ENCODE results near the gene HEY2. TPM values are rescaled to one million over a fixed set of nuclear protein-coding genes. Genes with fewer than 3 reads are reported as not detected.
"Not testable (repeated sequence)": the region's sequence is repeated elsewhere in the genome, so short reads cannot be mapped to it uniquely, and the experiment has no call there.

Gene HEY2
- total RNA-seq, 2 experiments from 2014 or later, result not detected

DNA sequence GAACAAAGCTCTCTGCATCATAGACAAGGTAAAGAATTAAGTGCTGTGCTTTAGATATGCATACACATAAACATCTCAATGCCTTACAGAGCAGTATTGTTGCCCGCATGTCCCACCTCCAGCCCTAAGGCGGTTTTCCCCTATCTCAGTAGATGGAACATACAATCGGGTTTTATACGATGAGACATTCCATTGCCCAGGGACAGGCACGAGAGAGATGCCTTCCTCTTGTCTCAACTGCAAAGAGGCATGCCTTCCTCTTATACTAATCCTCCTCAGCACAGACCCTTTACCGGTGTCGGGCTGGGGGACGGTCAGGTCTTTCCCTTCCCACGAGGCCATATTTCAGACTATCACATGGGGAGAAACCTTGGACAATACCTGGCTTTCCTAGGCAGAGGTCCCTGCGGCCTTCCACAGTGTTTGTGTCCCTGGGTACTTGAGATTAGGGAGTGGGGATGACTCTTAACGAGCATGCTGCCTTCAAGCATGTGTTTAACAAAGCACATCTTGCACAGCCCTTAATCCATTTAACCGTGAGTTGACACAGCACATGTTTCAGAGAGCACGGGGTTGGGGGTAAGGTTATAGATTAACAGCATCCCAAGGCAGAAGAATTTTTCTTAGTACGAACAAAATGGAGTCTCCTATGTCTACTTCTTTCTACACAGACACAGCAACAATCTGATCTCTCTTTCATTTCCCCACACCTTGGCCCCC, 26.8 kb downstream of the HEY2 start:
- POLR2A ChIA-PET, DNase-seq: not testable (repeated sequence)

DNA sequence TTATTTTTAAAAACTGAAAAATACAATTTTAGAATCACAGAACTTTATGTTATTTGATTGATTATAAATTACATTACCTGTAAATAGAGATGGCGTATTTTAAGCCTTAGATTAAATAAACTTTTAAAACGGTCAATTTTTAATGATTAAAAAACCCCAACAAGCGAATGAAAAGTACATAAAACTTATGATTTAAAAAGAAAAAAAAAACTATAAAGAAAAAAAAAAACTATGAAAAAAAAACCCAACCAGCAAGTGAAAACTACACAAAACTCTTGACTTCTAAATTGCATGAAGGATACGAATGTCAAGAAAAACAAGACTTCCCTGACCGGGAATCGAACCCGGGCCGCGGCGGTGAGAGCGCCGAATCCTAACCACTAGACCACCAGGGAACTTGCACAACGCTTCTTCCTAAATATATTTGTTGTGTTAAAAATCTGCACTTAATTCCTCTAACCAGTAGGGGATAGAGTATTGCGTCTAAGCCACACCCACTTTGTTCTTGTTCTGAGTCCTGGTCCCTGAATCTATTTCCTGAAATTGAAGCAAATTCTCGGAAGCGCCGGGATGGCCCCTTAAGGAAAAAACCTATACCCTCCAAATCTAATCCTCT, 30.6 kb downstream of the HEY2 start:
- ChIA-PET POLR2A (interaction anchor here (1.2 to 2.5 kb wide), 5 partner anchors 10 to 185 kb away, joined by 3 to 62 read pairs (median 13); partner anchors contain the start of genes HINT3 and NCOA7), CTCF (interaction anchor here (1.3 to 4.9 kb wide), 6 partner anchors 10 to 206 kb away, joined by 4 to 80 read pairs (median 16); partner anchors contain the start of genes HINT3, NCOA7 and TRMT11)
- no peak overlapping the region for H3K4me3 Mint-ChIP-seq
- H3K27me3 Mint-ChIP-seq, result no peaks in the 10 kb centered on the region
- intact Hi-C loops (cut with DNase I, micrococcal nuclease), result loop anchor here (1.0 to 5.0 kb wide), 7 partner anchors 31 to 1792 kb away; partner anchors contain the start of genes ECHDC1 (in 1 of the 2), HEY2 (in 1 of the 2), HINT3 (in 1 of the 2) and TRMT11 (in 1 of the 2)
- H3K27ac Mint-ChIP-seq, result no peak overlapping the region
- H3K4me1 Mint-ChIP-seq, result peaks cover 20% of the 10 kb centered on the region
- no peaks in the 10 kb centered on the region for H3K9me3 Mint-ChIP-seq (ENCODE audit: low read depth)
- DNase-seq, result peak; percentile 89
- ATAC-seq, result peak; percentile 77
- H3K36me3 Mint-ChIP-seq (ENCODE audit: low read depth), result peaks cover 10% of the 10 kb centered on the region

More for the DNA sequence above, 26.8 kb downstream of the HEY2 start:
- H3K27ac Mint-ChIP-seq; ATAC-seq; H3K27me3 Mint-ChIP-seq; H3K9me3 Mint-ChIP-seq (ENCODE audit: low read depth); H3K36me3 Mint-ChIP-seq (ENCODE audit: low read depth); H3K4me3 Mint-ChIP-seq; intact Hi-C loops (cut with DNase I, micrococcal nuclease): not testable (repeated sequence)
- CTCF ChIA-PET, result interaction anchor here (0.6 kb wide), 1 partner anchor 24 kb away, joined by 3 read pairs; no protein-coding TSS in a partner anchor
- peaks cover 13% of the 10 kb centered on the region for H3K4me1 Mint-ChIP-seq

DNA sequence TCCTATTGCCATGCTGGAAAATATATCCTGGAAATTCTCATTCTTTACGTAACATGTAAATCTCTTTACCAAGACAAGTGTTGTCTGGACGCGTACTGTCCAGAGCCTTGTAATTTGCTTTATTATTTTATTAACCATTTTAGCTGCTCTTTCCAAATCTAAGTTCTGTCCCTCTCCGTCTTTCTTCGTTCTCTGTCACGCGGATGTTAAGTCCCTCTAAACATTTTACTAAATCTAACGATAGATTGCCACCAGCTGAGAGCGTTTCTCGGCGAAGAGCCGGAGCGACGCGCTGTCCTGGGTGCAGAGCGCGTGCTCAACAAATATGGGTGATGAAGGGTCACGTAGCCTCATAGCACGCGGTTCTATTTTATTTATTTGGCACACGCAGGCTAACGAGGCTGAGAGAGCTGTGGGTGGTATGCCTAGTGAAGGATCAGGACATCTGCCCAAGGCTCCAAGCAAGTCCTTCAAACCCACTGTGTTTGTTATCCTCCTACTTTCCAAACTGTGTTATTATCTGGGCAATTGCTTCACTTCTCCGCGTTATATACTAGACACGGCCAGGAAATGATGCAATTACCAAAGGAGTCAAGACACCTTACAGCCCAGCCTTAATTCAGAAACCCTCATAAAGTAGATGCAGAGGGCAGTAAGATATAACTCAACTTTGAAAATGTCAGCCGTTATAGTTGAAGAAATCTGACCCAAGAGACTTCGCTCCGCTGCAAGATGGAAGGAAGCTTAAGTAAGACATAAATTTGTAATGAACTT, 31.3 kb downstream of the HEY2 start:
- peak; percentile 79 for ATAC-seq
- POLR2A ChIA-PET, result interaction anchor here (1.0 to 2.5 kb wide), 6 partner anchors 10 to 184 kb away, joined by 3 to 62 read pairs (median 9); partner anchors contain the start of genes HINT3 and NCOA7
- peaks cover 11% of the 10 kb centered on the region for H3K36me3 Mint-ChIP-seq (ENCODE audit: low read depth)

DNA sequence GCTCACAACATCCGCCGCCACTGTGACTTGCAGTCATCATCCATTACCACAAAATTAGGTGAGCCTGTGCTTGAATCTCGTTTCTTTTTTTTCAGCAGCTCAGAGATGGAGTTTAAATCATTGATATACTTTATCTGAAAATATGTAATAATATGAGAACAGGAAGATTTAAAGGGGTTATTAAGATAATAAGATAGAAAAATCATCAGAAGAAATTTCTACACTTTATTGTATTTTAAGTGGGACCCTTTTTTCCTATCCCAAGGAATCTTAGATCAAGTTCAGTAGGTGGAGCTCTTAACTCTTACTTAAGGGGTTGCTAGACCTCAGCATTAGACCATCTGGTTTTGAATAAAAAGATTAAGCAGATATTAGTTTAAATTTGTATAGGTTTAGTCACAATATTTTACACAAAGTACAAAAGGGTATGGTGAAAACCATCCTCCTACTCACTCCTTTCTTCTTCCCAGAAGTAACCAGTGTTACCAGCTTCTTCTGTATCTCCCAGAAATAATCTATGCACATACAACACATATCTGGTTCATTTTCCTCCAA, 32.0 kb downstream of the HEY2 start:
- CTCF ChIA-PET, result interaction anchor here (0.9 to 4.9 kb wide), 16 partner anchors 9 to 481 kb away, joined by 3 to 80 read pairs (median 4); partner anchors contain the start of genes HINT3, NCOA7 and TRMT11
- POLR2A ChIA-PET, result interaction anchor here (1.0 to 2.5 kb wide), 6 partner anchors 9 to 183 kb away, joined by 3 to 62 read pairs (median 9); partner anchors contain the start of genes HINT3 and NCOA7
- intact Hi-C loops (cut with DNase I, micrococcal nuclease), result loop anchor here (1.0 to 5.0 kb wide), 5 partner anchors 8 to 1791 kb away; partner anchors contain the start of genes HINT3 (in 1 of the 2) and NCOA7 (in 1 of the 2)
- H3K4me1 Mint-ChIP-seq, result peaks cover 20% of the 10 kb centered on the region
- DNase-seq, result peak; percentile 74
- peaks cover 17% of the 10 kb centered on the region for H3K36me3 Mint-ChIP-seq (ENCODE audit: low read depth)
- H3K27ac Mint-ChIP-seq, result no peak overlapping the region
- H3K9me3 Mint-ChIP-seq (ENCODE audit: low read depth), result no peaks in the 10 kb centered on the region
- H3K27me3 Mint-ChIP-seq, result no peaks in the 10 kb centered on the region
- no peak overlapping the region for H3K4me3 Mint-ChIP-seq
- peak; percentile 57 for ATAC-seq

More for the DNA sequence above, 31.3 kb downstream of the HEY2 start:
- H3K9me3 Mint-ChIP-seq (ENCODE audit: low read depth), result no peaks in the 10 kb centered on the region
- no peak overlapping the region for H3K4me3 Mint-ChIP-seq
- CTCF ChIA-PET, result interaction anchor here (0.9 to 4.9 kb wide), 16 partner anchors 10 to 480 kb away, joined by 3 to 80 read pairs (median 4); partner anchors contain the start of genes HINT3, NCOA7 and TRMT11
- H3K27ac Mint-ChIP-seq, result no peak overlapping the region
- DNase-seq, result peak; percentile 74
- intact Hi-C loops (cut with DNase I, micrococcal nuclease), result loop anchor here (1.0 to 5.0 kb wide), 9 partner anchors 9 to 1792 kb away; partner anchors contain the start of genes HINT3 (in 2 of the 2), ECHDC1 (in 1 of the 2), HEY2 (in 1 of the 2) and NCOA7 (in 1 of the 2)
- peaks cover 20% of the 10 kb centered on the region for H3K4me1 Mint-ChIP-seq
- no peaks in the 10 kb centered on the region for H3K27me3 Mint-ChIP-seq

DNA sequence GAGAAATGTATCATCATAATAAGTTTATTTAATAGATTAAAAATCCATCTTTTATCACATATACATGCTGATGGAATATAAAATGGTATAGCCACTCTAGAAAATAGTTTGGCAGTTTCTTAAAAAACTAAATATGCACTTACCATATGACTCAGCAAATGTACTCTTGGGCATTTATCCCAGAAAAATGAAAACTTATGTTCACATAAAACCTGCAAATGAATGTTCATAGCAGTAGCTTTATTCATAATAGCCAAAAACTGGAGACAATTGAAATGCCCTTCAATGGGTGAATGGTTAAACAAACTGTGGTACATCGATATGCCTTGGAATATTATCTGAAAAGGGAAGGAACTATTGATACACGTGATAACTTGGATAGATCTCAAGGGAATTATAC, 34.9 kb downstream of the HEY2 start:
- DNase-seq (no peak), ATAC-seq (no peak)
- Mint-ChIP-seq H3K36me3 (ENCODE audit: low read depth) (peaks cover 28% of the 10 kb centered on the region), H3K27me3 (no peaks in the 10 kb centered on the region), H3K4me3 (no peak overlapping the region), H3K9me3 (ENCODE audit: low read depth) (no peaks in the 10 kb centered on the region), H3K27ac (no peak overlapping the region), H3K4me1 (peaks cover 21% of the 10 kb centered on the region)
- ChIA-PET CTCF (interaction anchor here (1.0 to 1.5 kb wide), 2 partner anchors 172 to 190 kb away, joined by 3 to 4 read pairs; partner anchors contain the start of gene HINT3), POLR2A (no interaction called here)
- intact Hi-C loops (cut with DNase I, micrococcal nuclease), result loop anchor here in 1 of 2 experiments (5.0 kb wide), 1 partner anchor 1788 kb away; no protein-coding TSS in a partner anchor

DNA sequence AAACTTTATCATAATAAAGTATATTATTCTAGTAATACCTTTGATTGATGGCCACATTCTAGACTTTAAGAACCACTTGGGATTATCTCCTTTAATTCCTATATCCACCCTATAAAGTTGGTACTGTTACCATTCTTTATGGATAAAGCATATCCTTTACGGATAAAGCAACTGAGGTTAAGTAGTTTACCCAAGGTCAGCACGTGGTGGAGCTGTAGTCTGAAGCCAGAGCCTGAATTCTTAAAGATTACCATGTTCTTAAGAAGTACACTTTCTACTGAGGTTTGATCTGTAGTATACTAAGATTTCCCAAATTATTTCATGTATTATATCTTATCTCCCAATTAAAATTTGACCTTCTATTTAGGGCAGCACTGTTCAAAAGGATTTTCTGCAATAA, 38.4 kb downstream of the HEY2 start:
- DNase-seq (no peak), ATAC-seq (no peak)
- H3K27ac Mint-ChIP-seq, result no peak overlapping the region
- POLR2A ChIA-PET, result no interaction called here
- H3K36me3 Mint-ChIP-seq (ENCODE audit: low read depth), result peaks cover 27% of the 10 kb centered on the region
- no peaks in the 10 kb centered on the region for H3K27me3 Mint-ChIP-seq
- no peaks in the 10 kb centered on the region for H3K9me3 Mint-ChIP-seq (ENCODE audit: low read depth)
- peaks cover 37% of the 10 kb centered on the region for H3K4me1 Mint-ChIP-seq
- CTCF ChIA-PET, result interaction anchor here (0.7 to 1.1 kb wide), 2 partner anchors 38 to 389 kb away, joined by 3 to 4 read pairs; partner anchors contain the start of gene HEY2
- intact Hi-C loops (cut with DNase I, micrococcal nuclease), result no loop called here
- H3K4me3 Mint-ChIP-seq, result no peak overlapping the region

DNA sequence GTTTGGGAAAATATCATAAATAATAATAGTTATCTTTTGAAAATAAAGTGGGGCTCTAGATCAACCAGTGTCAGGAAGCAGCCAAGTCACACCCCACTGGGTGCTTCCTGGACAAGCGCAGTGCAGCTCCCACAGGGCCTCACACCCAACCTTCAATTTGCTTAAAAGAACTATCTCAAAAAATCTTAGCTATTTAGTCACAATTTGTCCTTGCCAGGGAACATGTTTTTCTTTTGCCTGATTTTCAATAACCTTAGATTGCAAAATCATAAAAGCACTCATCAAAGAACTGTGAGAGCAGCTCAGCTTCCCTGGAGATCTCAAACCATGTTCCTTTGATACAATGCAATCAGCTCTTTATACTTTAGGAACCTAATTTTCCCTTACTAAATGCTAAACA, 39.7 kb downstream of the HEY2 start:
- intact Hi-C loops (cut with DNase I, micrococcal nuclease), result loop anchor here in 1 of 2 experiments (1.0 kb wide), 1 partner anchor 8 kb away; no protein-coding TSS in a partner anchor
- ATAC-seq (no peak), DNase-seq (no peak)
- no peaks in the 10 kb centered on the region for H3K9me3 Mint-ChIP-seq (ENCODE audit: low read depth)
- CTCF ChIA-PET, result interaction anchor here (1.2 to 4.0 kb wide), 9 partner anchors 7 to 197 kb away, joined by 3 to 80 read pairs (median 18); partner anchors contain the start of genes HINT3 and TRMT11
- peak overlapping the region; percentile 95 for H3K27ac Mint-ChIP-seq
- H3K27me3 Mint-ChIP-seq, result no peaks in the 10 kb centered on the region
- POLR2A ChIA-PET, result interaction anchor here (2.3 to 2.9 kb wide), 2 partner anchors 8 to 168 kb away, joined by 22 to 62 read pairs; partner anchors contain the start of gene HINT3
- peaks cover 27% of the 10 kb centered on the region for H3K36me3 Mint-ChIP-seq (ENCODE audit: low read depth)
- peak overlapping the region; percentile 96 for H3K4me3 Mint-ChIP-seq
- peaks cover 46% of the 10 kb centered on the region for H3K4me1 Mint-ChIP-seq

DNA sequence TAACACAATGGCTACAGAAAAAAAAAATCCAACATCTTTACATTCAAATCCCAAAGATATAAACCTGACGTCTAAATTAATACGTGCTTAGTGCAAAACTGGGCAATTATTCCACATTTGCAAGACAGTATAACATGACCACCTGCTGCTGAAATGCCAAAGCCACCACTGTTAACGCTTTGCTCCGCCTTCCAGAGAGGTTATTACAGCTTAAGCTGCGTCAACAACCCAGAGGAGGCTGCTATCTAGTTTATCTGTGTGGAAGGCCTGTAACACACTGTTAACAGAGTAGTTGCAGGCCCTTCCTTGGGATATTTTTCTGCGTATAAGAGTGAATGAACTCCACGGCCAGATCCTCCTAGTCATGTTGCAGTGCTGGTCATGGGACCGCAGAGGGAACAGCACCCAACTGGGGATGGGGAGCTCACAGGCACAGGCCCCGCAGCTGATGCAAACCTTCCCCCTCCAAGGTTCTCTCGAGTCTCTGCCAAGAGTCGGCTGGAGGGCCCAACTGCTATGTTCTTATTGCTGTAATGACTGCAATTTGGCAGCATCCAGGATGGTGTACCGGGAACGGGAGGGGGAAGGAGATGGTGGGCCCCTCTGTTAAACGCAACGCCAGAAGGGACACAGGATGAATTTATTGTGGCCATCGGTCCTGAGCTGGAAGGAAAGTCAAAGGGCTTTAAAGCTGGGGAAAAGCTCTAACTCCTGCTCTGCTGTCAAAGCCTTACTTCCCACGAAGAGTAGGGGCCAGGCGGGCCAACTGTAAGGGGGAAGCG, 40.3 kb downstream of the HEY2 start:
- DNase-seq, result peak; percentile 71
- Mint-ChIP-seq H3K9me3 (ENCODE audit: low read depth) (no peaks in the 10 kb centered on the region), H3K4me3 (peak overlapping the region; percentile 96), H3K4me1 (peaks cover 46% of the 10 kb centered on the region), H3K36me3 (ENCODE audit: low read depth) (peaks cover 22% of the 10 kb centered on the region), H3K27ac (peak overlapping the region; percentile 95), H3K27me3 (no peaks in the 10 kb centered on the region)
- ChIA-PET CTCF (interaction anchor here (0.6 to 4.0 kb wide), 14 partner anchors 8 to 206 kb away, joined by 3 to 80 read pairs (median 9); partner anchors contain the start of genes HINT3 and TRMT11), POLR2A (interaction anchor here (0.9 to 2.9 kb wide), 5 partner anchors 9 to 167 kb away, joined by 3 to 62 read pairs (median 21); partner anchors contain the start of gene HINT3)
- intact Hi-C loops (cut with DNase I, micrococcal nuclease), result loop anchor here (1.0 to 5.0 kb wide), 6 partner anchors 8 to 1478 kb away; partner anchors contain the start of genes HEY2 (in 1 of the 2), HINT3 (in 1 of the 2), RNF146 (in 1 of the 2) and TRMT11 (in 1 of the 2)
- ATAC-seq, result peak; percentile 54
